GM21737 (cell line): ENCODE measurements around the gene JUNB.

Source experiments
- ATAC-seq: cut with Tn5 transposase; IDR thresholded peaks from one replicate; pipeline ENCODE4 v1.9.1; 2021; ENCODE audit warnings: mild to moderate bottlenecking, moderate library complexity; ENCODE audit not compliant: unreplicated experiment

Gene JUNB

GRCh38 chr19:12791345-12792050 lies at the start of gene JUNB:
JUNB (plus strand) TSS chr19:12791486; CDS start chr19:12791772, 286 bp downstream.
- peak; percentile 29 for ATAC-seq

GRCh38 chr19:12745166-12745897 lies 46.0 kb upstream of the JUNB start:
- no peak for ATAC-seq

GRCh38 chr19:12748489-12748888 lies 42.8 kb upstream of the JUNB start:
- no peak for ATAC-seq

GRCh38 chr19:12749938-12750521 lies 41.3 kb upstream of the JUNB start:
- ATAC-seq = no peak

- no peak for ATAC-seq
These were observed 40.4 kb upstream of the JUNB start for GRCh38 chr19:12750851-12751250.

- ATAC-seq = no peak
These were observed 39.7 kb upstream of the JUNB start, which contains the start of gene BEST2 for GRCh38 chr19:12751635-12752034. BEST2 (plus strand) TSS chr19:12751791; CDS start chr19:12752593, 802 bp downstream.

GRCh38 chr19:12752056-12752781 lies 39.1 kb upstream of the JUNB start:
- no peak for ATAC-seq

- ATAC-seq = no peak
These were observed 36.7 kb upstream of the JUNB start for GRCh38 chr19:12754465-12755196.

- no peak for ATAC-seq
These were observed 35.0 kb upstream of the JUNB start for GRCh38 chr19:12756150-12756883.

GRCh38 chr19:12757544-12758274 lies 33.6 kb upstream of the JUNB start:
- no peak for ATAC-seq

- ATAC-seq = no peak
These were observed 31.6 kb upstream of the JUNB start for GRCh38 chr19:12759686-12760085.

- no peak for ATAC-seq
These were observed 28.2 kb upstream of the JUNB start for GRCh38 chr19:12763100-12763499.

- no peak for ATAC-seq
These were observed 26.6 kb upstream of the JUNB start for GRCh38 chr19:12764698-12765097.

- peak; percentile 54 for ATAC-seq
These were observed 25.2 kb upstream of the JUNB start for GRCh38 chr19:12766051-12766521.

GRCh38 chr19:12767150-12767549 lies 24.1 kb upstream of the JUNB start:
- no peak for ATAC-seq

GRCh38 chr19:12767666-12768065 lies 23.6 kb upstream of the JUNB start:
- no peak for ATAC-seq

GRCh38 chr19:12769689-12770088 lies 21.6 kb upstream of the JUNB start:
- no peak for ATAC-seq

GRCh38 chr19:12770922-12771321 lies 20.4 kb upstream of the JUNB start:
- no peak for ATAC-seq

- ATAC-seq = no peak
These were observed 19.0 kb upstream of the JUNB start for GRCh38 chr19:12772323-12772722.
